GM19193 (cell line): ENCODE results near the gene IRF6.
A peak's percentile ranks its signal among the peaks of the same experiment; 100 is the strongest.

ENCODE experiments used
- POLR2A ChIP-seq: IDR thresholded peaks from 4 replicates; pipeline ENCODE4 v1.6.1; 2011; ENCODE audit not compliant: insufficient read depth, insufficient read length; ENCODE audit errors: extremely low read depth

The IRF6 gene

DNA sequence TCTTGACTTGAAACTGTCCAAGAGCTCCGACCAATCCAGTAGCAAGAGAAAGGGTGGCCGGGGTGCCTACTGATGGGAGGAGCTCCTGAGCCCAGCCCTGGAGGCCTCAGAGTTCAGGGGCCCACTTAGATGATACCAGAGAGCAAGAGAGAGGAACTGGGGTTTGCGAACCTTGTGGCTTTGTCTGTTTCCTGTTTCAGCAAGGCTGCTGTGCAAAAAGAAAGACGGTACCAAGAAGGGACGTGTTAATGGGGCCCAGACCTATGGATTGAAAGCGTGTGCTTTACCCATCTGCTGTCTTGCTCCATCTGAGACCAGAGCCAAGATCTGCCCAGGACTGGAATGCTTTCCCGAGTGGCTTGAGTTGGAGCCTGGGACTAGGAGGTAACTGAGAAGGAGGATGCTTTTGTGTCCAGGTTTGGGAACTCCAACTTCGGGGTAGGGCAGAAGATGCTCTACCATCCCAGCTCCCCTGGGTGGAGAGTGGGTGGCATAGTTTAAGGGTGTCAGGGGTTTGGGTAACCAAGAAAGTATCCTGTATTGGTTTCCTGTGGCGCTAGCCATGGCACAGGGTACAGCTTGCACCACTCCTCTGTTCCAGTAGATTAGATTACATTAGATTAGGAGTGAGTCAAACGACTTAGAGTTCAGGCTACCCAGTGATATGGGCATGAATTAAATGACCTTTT, 49.9 kb downstream of the IRF6 start, which contains the start of gene TRAF3IP3:
Gene TRAF3IP3 (plus strand): TSS at position 128 of the 689 bp plus-strand sequence. CDS start 3,987 bp downstream, outside the sequence.
- peak; percentile 66 for TF ChIP-seq POLR2A

DNA sequence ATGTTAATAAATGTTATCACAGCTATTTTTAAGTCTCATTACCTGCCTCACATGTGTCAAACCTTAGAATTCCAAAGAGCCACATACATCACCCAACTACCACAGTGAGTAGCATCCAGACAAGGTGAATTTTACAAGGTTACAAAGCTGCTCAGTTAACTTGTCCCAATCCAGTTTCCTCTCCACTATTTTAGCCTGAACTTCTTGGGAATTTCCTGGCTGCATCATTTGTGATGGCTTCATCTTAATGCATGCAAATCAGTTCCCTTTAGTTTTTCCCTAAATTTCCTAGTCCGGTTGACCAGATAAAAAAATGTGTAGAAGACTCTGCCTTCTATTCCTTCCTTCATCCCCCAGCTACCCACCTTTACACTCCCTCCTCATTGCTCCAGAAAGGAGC, 50.7 kb downstream of the IRF6 start:
- no peak for TF ChIP-seq POLR2A

DNA sequence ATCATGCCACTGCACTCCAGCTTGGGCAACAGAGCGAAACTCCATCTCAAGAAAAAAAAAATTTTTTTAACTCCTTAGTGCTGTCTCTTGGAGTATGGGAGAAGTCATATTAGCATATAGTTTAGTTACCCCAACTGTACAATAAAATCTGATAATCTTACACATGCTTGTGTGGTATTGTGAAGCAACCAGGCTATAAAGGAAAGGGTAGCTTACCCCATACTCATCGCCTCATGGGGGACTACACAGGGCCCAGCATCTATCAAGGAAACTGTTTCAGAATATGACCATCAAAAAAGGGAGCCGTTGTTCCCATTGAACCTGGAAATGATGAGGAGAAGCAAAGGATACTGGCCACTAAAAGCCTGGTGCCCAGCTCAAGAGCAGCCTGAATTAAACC, 53.1 kb downstream of the IRF6 start:
- TF ChIP-seq POLR2A, result no peak

DNA sequence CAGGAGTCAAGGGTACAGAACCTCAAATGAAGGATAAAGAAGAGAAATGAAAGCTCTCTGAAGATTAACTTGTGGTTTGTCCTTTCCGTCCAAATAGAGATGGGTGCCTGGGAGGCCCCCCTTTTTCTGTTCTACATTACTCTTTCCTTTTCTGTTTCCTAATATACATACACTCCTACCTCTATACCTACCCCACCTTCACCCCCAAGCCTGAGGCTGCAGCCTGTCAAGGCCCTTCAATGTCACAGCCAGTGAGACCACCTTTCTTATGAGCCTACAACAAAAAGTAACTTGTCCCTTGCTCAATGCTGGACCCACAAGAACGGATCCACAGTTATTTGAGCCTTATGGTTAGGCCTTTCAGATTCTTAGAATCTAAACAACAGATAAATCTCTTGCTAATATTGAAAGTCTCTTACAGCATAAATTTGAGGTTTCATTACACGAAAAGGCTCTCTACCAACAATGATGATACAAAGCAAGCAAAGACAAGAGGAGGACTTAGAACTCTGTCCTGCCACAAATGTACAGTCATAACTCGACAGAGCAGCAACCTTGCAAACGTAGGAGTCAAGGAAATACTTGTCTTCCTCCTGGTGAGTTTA, 54.2 kb downstream of the IRF6 start:
- no peak for TF ChIP-seq POLR2A

DNA sequence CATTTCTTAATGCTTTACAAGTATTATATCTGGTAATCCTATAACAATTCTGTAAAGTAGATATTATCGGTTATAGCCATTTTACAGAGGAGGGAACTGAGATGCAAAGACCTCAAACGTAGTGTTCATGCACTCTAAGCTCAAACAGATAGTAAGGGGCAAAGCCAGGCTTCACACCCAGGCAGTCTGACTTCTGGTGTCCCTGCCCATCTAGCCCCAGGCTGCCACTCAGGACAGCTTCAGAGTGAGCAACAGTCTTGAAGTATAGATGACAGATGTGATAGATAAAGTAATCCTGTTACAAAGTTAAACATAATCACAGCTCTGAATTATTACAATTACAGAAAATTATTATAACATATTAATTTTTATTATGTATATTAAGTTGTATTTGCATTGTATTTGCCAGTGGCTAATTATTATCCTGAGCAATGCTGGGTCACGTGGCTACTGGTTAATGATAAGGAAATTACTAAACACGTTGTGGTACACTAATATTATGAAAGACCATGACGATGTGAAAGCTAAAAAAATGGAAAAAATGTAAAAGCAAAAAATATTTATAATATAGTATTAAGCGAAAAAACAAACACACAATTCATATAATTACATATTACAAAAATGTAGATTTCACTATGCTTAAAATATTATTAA, 56.1 kb downstream of the IRF6 start:
- no peak for TF ChIP-seq POLR2A

DNA sequence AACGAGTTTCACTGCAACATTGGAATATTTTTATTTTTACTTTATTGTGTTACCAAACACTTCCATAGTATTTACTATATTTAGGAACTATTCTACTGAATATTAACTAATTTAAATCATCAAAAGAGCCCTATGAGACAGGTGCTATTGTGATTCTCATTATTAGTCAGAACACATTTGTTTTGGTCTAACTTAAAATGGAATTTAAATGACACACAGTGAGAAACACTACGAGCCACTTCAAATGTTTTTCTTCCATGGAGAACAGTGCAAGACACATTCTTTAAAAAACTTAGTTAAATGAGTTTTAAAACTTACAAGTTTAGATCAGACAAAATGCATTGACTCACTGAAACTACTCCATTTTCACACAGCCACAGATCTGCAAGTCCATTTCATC, 56.7 kb downstream of the IRF6 start:
- TF ChIP-seq POLR2A, result no peak

DNA sequence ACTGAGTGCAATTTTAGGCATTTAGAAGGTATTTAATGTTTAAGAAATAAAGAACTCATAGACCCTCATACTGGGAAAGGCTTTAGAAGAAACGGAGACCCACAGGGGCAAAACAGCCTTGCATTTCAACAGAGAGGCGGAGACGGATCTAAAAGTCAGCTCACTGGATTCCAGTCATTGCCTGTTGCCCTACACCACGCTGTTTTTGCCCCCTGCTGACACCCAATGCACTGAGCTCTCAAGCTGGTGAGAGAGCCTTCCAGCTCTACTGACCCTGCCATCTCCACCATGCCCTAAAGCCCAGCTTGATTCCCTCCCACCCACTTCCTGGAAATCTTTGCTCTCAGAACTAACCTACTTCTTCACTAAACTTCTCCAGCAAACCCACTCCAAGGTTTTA, 57.3 kb downstream of the IRF6 start:
- TF ChIP-seq POLR2A, result no peak

DNA sequence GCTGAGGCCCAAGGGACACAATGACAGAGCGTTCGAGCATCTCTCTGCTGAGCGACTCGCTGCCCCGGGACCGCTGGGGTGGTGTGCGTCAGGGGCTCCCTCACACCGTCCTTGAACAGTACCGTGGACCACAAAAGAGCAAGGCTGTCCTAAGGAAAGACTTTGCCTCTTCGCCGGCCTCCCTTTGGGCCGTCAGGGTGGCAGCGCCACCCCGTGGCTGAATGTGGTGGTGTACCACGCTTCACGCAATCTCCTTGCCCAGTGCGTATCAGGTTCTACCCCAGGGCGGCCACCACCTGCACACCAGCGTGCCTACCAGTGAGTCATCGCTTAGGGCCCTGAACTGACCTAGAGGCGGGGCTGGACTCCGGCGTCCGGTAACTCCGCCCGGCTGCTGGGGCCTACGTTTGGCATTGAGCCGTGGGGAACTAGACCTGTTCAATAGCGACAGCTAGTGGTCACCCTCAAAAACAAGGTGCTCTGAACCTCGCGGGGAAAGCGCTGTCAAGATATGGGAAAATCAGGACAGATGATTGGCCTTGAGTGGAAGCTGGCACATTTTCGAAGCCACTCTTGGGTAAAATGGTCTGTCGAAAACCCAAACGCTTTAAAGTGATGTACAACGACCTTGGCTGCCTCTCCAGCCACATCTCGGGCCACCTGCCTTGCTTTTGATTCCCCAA, 58.2 kb downstream of the IRF6 start:
- no peak for TF ChIP-seq POLR2A

DNA sequence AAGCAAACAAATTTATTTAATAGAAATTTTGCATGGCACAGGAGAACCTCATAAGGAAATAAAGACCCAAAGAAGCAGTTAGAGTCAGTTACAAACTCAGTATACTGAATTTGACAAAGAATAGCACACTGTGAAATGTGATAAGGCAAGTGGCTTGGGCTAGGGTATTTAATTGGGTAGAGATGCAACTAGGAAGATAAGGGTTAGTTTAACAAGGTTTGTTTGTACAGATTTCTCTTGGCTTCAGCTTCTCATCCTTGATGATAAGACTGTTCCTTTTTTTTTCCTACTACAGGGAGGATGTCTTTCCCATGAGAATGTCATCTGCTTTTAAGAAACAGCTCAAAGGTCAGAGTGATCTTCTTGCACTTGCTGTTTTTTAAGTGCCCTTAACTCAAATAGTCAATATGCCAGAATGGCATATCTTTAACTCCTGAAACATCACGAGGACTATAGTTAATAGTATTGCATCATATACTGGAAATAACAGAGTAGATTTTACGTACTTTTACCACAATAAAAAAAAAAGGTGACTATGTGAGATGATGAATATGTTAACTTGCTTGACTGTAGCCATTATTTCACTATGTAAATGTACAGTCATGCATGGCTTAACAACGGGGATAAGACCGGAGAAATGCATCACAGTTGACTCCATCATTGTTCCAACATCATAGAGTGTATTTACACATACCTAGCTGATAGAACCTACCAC, 59.3 kb downstream of the IRF6 start:
- TF ChIP-seq POLR2A, result no peak

DNA sequence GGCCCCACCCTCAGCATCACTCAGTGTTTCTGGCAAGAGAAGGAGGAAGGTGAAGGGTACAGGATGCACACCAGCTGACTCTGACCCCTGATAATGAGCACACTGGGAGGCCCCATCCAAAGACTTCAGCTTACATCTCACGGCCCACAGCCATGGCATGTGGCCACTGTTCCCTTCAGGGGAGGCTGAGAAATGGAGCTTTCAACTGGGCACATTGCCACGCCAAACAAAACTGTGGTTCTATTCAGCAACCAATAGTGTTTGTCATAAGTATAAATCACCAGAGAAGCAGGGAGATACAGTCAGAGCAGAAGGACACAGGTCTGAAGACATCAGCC, 62.8 kb downstream of the IRF6 start:
- TF ChIP-seq POLR2A, result no peak

DNA sequence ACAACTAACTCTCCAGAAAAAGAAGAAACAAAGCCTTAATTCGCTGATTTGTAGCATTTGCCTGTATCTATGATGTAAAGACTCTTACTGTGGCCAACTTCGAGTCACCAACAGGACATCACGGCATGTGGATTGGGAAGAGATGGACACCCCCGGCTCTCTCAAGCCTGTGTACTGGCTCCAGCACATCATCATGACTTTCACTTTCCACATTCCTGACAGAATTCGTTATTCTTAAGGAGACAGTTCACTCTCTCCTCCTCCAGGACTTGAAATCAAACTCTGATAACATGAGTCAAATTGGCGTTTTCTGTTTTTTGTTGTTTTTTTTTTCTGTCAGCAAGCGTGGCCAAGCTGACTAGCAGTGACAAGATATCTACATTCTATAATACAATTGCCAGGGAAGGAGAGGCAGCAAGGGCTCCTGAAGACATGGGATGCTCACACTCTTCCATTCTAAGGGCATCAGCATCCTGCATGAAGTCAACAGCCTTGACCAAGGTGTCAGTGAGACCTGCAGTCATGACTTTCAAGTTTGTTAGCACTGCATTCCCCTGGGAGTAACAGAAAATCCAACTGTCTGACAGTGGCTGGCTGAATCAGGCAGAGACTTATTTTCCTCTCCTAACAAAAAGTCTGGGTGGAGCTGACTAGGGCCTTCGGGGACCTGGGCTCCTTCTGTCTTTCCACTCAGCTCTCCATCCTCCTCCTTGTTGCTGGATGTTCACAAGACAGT, 63.4 kb downstream of the IRF6 start:
- no peak for TF ChIP-seq POLR2A

DNA sequence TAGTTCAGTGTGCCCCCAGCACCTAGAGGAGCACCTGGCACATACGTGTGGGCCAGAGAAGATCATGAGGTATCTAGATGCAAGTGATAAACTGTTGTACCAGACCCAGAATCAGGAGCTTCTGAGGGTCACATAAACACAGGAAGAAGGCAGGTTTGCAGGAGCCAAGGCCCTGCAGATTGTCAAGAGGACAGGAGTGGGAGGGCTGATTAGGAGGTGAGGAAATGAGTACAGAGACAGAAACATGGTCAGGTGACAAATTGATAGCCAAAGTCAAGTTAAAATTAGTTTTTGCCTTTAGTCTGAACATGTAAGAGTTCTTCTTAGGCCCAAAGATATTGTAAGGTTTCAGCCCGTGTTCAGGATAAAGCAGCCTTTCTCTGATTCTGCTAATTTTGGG, 64.1 kb downstream of the IRF6 start:
- TF ChIP-seq POLR2A, result no peak

DNA sequence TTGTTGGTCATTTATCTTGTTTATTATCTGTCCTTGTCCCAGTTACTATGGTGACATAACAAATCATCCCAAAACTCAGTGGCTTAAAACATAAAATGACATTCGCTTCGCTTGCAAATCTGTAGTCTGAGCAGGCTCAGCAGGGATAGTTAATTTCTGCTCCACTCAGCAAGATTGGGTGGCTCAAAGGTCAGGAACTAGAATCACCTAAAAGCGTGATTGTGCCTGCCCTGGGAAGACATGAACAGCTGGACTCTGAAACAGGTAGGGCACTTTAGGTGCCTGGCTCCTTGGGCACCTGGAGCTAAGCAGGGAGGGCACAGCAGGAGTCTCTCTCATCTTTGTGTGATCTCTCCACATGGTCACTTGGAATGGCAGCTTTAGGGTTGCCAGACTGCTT, 64.7 kb downstream of the IRF6 start:
- no peak for TF ChIP-seq POLR2A

DNA sequence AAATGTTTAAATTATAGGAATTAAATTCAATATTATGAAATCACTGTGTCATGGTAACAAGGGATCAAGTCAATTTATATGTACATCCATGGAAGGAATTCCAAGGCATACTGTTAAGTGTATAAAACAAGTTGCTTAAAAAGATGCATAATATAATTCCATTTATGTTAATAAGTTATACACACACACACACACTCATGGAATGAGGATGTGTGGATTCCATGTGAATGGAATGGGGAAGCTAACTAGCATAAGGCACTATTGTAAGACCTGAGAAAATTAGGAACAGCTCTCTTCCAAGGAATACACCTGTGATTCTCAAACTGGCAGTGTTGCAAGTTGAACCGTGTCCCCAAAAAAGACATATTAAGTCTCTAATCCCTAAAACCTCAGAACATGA, 67.7 kb downstream of the IRF6 start:
- TF ChIP-seq POLR2A, result no peak
